Ovary (tissue), 3 donors: ENCODE measurements around the gene SIKE1.

Source experiments
- EP300 ChIP-seq: sonication (generic); formaldehyde crosslinking; IDR thresholded peaks from one replicate; pipeline ENCODE4 v1.6.1; 2017; ENCODE audit warnings: antibody characterized with exemption
- POLR2A ChIP-seq: fragments of 450-650 bp; IDR thresholded peaks from one replicate; pipeline ENCODE4 v1.6.1; 2017; ENCODE audit warnings: antibody characterized with exemption, mild to moderate bottlenecking, moderate library complexity
- TF ChIP-seq, protein P1 (sequence below), 3 donors: fragments of 450-650 bp in 2 of 3; fragments of 200-600 bp in 1 of 3; IDR thresholded peaks; one replicate each; pipeline versions ENCODE4 v1.5.1 to v1.8.0; 2016 to 2022; ENCODE audit warnings: antibody characterized with exemption in 3 of 3, mild to moderate bottlenecking in 1 of 3
- donor health status: DM: no; HTN: no; CAD: no.

DNA sequence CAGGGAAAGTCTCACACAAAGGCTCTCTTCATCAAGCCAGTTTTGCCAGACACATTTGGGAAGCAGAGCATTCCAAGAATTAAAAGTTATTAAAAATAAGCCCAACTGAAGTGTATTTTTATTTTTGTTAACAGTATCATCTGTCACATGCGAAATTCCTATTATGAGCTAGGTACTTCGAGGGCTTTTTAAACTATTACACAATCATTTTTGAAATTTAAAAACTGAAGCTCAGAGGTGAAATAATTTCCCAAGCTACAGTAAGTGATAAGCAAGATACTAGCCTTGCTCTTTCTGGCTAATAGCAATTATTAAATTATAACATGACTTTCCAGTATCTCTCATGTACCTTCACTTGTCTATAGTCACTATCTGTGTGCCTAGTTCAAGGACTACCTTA, 51.9 kb downstream of the SIKE1 start:
- TF ChIP-seq EP300 (no peak), POLR2A (no peak)
- TF ChIP-seq, protein P1, sequence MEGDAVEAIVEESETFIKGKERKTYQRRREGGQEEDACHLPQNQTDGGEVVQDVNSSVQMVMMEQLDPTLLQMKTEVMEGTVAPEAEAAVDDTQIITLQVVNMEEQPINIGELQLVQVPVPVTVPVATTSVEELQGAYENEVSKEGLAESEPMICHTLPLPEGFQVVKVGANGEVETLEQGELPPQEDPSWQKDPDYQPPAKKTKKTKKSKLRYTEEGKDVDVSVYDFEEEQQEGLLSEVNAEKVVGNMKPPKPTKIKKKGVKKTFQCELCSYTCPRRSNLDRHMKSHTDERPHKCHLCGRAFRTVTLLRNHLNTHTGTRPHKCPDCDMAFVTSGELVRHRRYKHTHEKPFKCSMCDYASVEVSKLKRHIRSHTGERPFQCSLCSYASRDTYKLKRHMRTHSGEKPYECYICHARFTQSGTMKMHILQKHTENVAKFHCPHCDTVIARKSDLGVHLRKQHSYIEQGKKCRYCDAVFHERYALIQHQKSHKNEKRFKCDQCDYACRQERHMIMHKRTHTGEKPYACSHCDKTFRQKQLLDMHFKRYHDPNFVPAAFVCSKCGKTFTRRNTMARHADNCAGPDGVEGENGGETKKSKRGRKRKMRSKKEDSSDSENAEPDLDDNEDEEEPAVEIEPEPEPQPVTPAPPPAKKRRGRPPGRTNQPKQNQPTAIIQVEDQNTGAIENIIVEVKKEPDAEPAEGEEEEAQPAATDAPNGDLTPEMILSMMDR (IDR thresholded peaks at IDR 0.05) = no peak
